GM19452 (cell line): ENCODE results near the gene RNASE11.
"Not testable (repeated sequence)": the region's sequence is repeated elsewhere in the genome, so short reads cannot be mapped to it uniquely, and the experiment has no call there.

Experiments
- ATAC-seq: cut with Tn5 transposase; IDR thresholded peaks from one replicate; pipeline ENCODE4 v1.9.1; 2021; ENCODE audit not compliant: unreplicated experiment

Gene RNASE11

DNA sequence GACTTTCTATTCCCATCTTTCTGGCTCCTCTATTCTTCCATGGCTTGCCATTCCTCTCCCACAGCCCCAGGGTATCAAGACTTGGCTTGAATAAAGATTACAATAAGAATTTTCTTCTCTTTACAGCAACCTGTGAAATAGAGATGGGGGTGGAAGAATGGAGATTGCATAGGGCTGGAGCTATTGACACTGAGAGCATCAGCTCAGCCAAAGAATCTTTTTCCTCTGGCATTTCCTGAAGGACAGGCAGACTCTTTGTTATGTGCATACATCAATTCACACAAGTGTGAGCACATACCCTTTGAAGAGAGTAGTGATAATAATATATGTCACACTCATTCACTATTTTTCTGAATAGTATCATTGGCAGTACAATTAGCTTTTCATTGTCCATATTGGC lies 4.7 kb downstream of the RNASE11 start:
- no peak for ATAC-seq

GRCh38 chr14:20580242-20580641 lies 7.6 kb downstream of the RNASE11 start:
- ATAC-seq = no peak

- ATAC-seq = no peak
Observed at GRCh38 chr14:20578784-20579502, 8.9 kb downstream of the RNASE11 start.

GRCh38 chr14:20578325-20578724 lies 9.5 kb downstream of the RNASE11 start:
- ATAC-seq = no peak

DNA sequence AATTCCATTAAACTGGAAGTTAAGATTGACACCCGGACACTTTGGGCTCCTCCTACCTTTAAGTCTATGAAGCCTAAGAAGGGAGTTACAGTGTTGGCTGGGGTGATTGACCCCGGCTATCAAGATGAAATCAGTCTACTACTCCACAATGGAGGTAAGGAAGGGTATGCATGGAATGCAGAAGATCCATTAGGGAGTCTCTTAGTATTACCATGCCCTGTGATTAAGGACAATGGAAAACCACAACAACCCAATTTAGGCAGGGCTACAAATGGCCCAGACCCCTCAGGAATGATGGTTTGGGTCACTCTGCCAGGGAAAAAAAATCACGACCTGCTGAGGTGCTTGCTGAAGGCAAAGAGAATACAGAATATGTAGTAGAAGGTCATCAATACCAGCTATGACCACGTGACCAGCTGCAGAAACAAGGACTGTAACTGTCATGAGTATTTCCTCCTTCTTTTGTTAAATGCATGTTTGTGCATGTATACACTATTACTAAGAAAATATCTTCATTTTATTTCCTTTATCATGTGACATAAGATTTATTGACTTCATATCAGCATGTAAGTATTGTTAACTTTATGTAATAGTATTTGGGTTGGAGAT lies 15.3 kb downstream of the RNASE11 start:
- not testable (repeated sequence) for ATAC-seq

GRCh38 chr14:20570720-20571119 lies 17.1 kb downstream of the RNASE11 start:
- ATAC-seq = not testable (repeated sequence)

DNA sequence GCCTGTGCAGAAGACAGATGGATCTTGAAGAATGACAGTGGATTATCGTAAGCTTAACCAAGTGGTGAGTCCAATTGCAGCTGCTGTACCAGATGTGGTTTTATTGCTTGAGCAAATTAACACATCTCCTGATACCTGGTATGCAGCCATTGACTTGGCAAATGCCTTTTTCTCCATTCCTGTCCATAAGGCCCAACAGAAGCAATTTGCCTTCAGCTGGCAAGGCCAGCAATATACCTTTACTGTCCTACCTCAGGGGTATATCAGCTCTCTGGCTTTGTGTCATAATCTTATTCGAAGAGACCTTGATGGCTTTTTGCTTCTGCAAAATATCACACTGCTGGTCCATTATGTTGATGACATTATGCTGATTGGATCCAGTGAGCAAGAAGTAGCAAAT lies 17.9 kb downstream of the RNASE11 start:
- ATAC-seq = not testable (repeated sequence)

DNA sequence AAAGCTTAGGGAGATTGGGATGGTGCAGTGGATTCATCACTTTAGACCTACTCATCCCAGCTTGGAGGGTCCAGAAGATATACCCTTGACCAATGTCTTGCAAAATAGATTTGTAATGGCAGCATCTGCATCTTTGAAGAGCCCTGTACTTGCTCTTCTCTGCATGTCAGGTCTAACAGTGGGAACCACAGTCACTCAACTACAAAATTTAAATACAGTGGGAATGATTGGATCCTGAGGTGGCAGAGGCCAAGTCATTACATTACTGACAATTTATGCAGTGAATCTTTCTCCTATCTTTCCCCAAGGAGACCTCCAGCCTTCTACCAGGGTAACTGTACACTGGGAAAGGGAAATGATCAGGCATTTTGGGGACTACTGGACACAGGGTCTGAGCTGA lies 18.7 kb downstream of the RNASE11 start:
- ATAC-seq = no peak

GRCh38 chr14:20568393-20568792 lies 19.4 kb downstream of the RNASE11 start:
- no peak for ATAC-seq

DNA sequence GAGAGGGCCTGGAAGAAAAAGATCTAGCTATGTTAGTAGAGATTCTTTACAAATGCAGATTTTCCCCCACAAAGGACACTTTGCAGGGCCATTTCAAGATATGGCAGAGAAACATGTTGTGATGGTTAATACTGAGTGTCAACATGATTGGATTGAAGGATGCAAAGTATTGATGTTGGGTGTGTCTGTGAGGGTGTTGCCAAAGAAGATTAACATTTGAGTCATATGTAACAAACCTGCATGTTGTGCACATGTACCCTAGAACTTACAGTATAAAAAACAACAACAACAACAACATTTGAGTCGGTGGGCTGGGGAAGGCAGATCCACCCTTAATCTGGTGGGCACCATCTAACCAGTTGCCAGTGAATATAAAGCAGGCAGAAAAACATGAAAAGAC lies 20.6 kb downstream of the RNASE11 start:
- not testable (repeated sequence) for ATAC-seq

- no peak for ATAC-seq
Observed at GRCh38 chr14:20564501-20564997, 23.3 kb downstream of the RNASE11 start.

- ATAC-seq = no peak
Observed at GRCh38 chr14:20563971-20564370, 23.8 kb downstream of the RNASE11 start.

DNA sequence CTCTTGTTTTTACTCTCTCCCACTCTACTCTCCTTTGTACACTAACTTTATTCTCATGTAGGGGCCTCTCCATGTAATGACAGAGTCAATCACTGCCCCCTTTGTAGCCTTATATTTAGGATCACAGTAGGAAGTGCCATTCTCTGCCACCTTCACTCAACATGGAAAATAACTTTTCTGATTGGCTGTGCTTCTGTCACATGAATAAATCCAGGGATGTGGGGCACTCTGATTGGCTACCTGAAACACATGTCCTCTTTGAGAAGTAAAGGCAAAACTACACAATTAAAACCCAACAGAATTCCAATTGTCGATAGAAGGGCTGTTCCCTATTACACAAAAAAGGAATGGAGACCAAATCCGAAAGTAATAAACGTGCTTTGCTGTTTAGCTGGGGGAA lies 26.8 kb downstream of the RNASE11 start, which contains the start of gene RNASE9:
Gene RNASE9 (minus strand): TSS at position 87 of the 400 bp plus-strand sequence.
- ATAC-seq = no peak

- no peak for ATAC-seq
Observed at GRCh38 chr14:20559461-20559904, 28.3 kb downstream of the RNASE11 start.

DNA sequence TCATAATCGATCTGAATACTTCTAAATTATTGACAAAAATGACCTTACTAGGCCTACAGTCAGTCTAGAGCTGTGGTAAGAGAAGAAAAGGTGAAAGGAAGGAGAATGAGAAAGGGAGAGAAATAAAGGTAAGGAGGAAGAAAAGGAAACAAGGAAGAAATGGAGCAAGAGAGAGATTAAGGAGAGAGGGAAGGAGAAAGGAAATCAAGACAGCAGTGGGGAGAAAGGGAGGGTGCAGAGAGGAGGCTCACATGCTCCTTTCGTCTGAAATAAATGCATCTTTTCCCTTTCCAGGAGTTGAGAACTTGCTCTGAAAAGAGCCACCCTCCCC lies 30.6 kb downstream of the RNASE11 start:
- no peak for ATAC-seq

- ATAC-seq = no peak
Observed at GRCh38 chr14:20556500-20557211, 31.1 kb downstream of the RNASE11 start.

- ATAC-seq = no peak
Observed at GRCh38 chr14:20555845-20556244, 32.0 kb downstream of the RNASE11 start.

GRCh38 chr14:20553024-20553423 lies 34.8 kb downstream of the RNASE11 start:
- ATAC-seq = no peak

DNA sequence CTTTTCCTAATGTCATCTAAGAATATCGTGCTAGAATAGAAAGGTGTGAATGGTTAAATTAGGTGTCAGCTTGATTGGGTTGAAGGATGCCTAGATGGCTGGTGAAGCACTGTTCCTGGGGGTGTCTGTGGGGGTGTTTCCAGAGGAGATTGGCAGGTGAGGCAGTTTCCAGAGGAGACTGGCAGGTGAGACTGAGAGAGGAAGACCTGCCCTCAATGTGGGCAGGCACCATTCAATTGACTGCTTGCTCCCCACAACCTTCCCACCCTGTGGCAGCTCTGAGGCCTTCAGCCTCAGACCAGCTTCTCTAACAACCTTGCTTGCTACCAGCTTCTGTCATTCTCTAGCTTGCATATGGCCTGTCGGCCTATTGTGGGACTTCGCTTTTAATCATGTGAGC lies 36.2 kb downstream of the RNASE11 start:
- ATAC-seq = no peak

DNA sequence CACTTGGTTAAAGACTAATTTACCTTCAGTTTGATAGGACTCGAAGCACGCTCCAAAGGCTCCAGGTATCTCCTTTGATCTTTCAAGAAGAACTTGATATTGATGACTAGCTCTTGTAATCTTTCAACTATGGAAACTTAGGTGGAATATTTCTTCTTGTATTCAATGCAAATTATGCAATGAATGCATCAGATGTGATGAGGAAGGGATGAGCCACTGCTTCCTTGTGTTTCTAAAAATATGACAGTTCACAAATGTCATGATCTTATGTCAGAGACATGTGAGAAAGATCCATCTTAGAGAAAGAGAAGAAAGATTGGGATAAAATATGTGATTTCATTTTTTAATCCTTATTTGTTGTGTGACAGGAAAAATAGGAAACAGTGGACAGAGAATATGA lies 36.9 kb downstream of the RNASE11 start:
- no peak for ATAC-seq

- no peak for ATAC-seq
Observed at GRCh38 chr14:20548414-20549158, 39.2 kb downstream of the RNASE11 start.
